Measurements from ENCODE around the gene CYB5R4.
"Not testable (repeated sequence)": the region's sequence is repeated elsewhere in the genome, so short reads cannot be mapped to it uniquely, and the experiment has no call there.

Gene CYB5R4

DNA sequence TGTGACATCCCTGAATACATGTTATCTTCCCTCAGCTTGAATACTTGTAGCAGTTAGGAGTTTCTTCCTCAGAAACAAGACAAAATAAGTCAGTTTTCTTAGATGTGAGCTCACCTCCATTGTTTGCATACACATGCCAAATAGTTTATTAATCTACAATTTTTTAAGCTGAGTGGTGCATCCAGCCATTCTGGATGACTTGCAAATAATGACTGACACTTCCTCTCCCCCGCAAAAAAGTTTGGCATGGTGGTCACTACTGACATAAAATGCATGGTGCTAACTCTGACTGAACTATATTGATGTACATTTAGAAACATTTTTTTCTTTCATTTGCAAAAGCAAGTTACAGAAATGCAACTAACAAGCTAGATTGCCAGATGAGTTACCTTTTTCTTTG is 55.5 kb downstream of the CYB5R4 start:
- DNase-seq: no peak

DNA sequence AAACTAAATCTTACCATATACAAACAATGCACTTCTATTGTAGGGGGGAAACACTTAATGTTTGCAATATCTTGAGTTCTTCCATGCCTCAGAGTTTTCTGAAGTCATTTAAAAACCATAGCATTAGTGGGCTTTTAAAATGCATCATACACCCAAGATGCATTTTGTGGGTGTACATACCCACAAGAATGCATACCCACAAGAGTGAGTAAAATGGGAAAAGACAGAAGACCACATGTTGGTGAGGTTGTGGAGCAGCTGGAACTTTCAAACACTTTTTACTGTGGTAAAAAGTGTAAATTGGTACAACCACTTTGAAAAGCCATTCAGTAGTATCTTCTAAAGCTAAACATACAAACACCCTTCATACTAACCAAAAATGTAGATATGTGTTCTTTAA is 57.5 kb downstream of the CYB5R4 start:
- peak; percentile 11 for DNase-seq

DNA sequence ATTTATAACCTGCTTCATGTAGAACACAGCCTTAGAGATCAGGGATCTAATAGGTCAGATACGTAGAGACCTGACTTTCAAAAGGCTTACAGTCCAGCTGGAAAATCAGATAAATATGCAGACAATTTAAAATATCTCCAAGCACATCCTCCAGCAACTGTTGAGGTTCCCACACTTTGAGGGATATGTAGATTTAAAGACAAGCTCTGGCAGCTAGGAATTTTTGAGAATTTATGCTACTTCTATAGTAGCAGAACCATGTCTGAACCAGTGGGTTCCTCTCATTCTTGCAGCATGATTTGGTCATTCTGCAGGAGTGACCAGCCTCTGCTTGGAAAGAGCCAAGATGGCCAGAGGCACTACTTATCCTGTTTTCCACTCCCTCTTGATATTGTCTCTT is 60.5 kb downstream of the CYB5R4 start:
- peak; percentile 17 for DNase-seq

DNA sequence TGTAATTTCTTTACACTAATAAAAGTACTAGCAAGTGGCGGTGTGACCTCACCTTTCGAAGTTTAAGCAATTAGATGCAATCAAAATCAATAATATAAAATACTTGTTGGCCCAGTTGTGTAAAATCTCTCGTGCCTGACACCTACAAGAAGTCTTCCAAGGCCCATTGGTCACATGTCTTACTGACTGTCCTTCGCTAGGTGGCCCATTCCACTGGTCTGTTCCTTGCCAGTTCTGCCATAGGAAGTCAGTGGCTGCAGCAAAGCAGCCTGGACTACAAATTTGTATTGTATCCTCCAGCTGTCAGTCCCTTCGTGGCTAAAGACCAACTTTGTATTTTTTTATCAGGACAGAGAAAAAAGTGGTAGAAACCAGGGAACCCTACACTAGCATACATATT is 61.8 kb downstream of the CYB5R4 start:
- DNase-seq: no peak

DNA sequence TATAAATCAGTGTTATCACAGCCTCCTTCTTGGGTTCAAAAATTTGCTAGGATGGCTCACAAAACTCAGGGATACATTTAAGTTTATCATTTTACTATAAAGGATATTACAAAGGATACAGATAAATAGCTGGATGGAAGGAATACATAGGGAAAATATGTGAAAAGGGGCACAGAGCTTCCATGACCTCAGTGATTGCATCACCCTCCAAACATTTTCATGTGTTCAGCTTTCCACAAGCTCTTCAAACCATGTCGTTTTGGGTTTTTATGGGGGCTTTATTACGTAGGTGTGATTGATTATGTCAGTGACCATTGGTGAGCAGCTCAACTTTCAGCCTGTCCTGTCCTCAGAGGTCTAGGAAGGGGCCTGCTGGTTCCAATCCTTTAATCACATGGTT is 68.0 kb downstream of the CYB5R4 start:
- no peak for DNase-seq

DNA sequence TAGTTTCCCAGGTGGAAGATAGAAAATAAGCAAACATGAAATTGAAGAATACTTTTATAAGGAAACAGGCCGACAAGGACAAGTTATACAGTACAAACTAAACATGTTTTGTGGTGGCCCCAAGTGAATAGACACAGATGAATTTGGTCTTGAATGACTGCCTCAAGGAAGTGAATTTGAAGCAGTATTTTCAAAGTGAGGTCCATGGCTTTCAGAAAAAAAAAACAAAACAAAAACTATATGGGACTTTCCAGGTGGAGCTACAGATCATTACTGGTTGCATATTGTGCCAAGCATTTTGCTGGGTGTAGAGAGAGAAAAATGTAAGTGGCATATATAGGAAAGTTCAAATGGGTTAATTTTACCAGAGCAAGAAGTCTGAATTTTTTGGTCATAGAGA is 68.8 kb downstream of the CYB5R4 start:
- no peak for DNase-seq

DNA sequence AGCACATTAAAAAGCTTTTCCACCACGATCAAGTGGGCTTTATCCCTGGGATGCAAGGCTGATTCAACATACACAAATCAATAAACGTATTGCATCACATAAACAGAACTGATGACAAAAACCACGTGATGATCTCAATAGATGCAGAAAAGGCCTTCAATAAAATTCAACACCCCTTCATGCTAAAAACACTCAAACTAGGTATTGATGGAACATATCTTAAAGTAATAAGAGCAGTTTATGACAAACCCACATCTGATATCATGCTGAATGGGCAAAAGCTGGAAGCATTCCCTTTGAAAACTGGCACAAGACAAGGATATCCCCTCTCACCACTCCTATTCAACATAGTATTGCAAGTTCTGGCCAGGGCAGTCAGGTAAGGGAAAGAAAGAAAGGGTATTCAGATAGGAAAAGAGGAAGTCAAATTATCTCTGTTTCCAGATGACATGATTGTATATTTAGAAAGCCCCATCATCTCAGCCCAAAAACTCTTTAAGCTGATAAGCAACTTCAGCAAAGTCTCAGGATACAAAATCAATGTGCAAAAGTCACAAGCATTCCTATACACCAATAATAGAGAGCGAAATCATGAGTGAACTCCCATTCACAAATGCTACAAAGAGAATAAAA is 86.8 kb downstream of the CYB5R4 start:
- not testable (repeated sequence) for DNase-seq

DNA sequence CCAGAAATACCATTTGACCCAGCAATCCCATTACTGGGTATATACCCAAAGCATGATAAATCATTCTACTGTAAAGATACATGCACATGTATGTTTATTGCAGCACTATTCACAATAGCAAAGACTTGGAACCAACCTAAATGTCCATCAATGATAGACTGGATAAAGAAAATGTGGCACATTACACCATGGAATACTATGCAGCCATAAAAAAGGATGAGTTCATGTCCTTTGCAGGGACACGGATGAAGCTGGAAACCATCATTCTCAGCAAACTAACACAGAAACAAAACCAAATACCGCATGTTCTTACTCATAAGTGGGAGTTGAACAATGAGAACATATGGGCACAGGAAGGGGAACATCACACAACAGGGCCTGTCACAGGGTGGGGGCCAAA is 88.5 kb downstream of the CYB5R4 start:
- not testable (repeated sequence) for DNase-seq

DNA sequence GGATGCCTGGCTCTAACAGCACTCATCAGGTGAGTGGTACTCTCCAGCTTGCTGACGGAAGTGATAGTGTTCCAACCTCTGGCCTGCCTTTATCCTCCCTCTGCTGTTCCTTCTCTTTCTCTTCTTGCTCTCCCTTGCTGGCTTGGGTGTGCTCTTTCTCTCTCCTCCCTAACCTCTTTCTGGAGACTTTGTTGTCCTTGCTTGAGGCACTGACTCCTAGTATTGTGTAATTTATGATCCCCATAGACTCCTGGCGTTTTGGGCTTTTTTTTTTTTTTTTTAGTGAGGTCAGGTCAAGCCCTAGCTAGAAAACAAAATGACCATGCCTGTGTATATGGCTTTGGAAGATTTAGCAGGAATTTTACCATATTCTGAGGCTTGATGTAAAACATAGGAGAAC is 89.4 kb downstream of the CYB5R4 start:
- DNase-seq: no peak

DNA sequence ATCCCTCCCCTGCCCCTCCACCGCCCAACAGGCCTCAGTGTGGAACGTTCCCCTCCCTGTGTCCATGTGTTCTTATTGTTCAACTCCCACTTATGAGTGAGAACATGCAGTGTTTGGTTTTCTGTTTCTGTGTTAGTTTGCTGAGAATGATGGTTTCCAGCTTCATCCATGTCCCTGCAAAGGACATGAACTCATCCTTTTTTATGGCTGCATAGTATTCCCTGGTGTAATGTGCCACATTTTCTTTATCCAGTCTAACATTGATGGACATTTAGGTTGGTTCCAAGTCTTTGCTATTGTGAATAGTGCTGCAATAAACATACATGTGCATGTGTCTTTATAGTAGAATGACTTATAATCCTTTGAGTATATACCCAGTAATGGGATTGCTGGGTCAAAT is 91.9 kb downstream of the CYB5R4 start:
- not testable (repeated sequence) for DNase-seq

DNA sequence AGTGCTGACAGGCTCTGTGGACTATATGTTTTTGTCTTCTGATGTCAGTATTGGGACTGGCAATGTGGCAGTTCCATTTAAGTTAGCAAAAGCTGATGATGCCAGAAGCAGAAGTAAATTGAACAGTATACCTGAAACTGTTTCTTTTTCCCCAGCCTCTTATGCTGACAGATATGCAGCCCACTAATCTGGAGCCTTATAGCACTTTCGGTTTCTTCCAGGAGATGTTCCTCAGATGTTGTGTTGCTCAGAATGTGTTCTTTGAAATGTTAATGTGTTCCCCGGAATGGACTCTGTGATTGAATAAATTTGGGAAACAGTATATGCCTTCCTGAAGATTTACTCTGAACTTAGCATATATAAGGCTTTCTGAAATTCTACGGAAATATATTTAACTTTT is 93.3 kb downstream of the CYB5R4 start:
- no peak for DNase-seq

DNA sequence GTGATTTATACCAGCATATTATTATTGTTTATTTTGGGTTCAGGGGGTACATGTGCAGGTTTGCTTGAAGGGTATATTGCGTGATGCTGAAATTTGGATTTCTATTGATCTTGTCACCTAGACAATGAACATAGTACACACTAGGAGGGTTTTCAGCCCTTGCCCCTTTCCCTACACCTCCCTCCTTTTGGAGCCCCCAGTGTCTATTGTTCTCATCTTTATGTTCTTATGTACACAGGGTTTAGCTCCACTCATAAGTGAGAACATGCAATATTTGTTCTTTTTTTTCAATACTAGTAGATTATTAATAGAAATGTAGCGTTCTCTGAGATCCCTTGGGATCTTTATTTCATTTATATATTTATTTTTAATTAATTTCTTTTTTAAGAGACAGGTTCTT is 94.9 kb downstream of the CYB5R4 start:
- no peak for DNase-seq

DNA sequence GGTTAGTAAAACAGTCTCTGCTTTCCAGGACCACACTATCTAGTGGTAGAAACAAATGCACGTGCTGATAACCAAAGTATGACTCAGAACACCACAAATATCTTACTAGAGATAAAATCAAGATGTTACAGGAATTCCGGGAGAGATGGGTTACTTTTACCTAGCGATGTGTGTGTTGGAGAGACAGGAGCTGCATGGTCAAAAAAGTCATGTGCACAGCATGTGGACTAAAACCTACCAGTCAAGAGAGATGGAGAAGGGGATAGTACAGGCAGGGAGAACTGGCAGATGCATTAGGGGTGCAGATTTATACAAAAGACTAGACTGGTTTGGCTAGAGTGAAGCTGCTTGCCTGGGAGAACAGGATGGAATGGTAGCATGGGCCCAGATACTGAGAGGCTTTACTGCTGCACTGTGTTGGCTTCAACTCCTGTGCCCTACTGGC is 98.8 kb downstream of the CYB5R4 start:
- DNase-seq: no peak

DNA sequence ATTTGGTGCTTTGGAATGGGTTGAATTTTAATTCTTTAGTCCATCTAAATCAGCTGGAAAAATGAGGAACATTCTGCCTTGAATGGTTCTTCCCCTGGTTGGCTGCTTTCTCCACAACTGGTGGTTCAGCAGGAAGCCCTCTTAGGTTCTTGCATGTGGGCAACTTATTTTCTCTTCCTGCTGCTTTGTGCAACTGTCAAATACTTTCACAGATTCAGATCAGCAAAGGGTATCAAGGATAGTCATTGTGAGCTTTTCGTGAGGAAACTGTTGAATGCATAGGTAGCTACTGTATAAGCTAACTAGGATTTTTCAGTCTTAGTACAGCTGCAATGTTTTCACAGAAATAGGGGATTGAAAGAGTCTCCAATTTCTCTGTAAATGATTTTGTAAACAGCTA is 101.2 kb downstream of the CYB5R4 start:
- no peak for DNase-seq

DNA sequence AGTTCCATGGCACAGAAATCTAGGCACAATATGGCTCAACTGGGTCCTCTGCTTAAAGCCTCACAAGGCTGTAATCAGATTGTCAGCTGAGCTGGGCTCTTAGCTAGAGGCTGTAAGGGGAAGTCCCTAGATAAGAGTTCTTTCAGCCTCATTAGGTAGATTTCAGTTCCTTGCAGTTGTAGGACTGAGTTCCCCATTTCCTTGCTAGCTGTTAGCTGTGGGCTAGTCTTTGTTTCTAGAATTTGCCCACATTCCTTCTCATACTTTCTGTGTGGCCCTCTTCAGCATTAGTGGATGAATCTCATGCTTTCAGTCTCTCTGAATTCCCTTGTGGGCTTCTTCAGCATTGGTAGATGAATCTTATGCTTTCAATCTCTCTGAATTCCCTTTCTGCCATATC is 103.1 kb downstream of the CYB5R4 start:
- DNase-seq: no peak

DNA sequence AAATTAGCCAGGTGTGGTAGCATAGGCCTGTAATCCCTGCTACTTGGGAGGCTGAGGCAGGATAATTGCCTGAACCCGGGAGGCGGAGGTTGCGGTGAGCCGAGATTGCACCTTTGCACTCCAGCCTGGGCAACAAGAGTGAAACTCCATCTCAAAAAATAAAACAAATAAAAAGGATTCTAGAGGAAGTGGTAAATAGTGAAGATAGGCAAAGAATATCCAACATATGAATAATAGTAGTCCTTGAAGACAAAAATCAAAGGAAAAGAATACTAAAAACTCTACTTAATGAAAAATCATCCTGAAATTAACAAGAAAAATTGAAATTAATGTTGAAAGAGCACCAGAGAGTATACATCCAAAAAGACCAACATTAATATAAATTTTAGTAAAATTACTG is 107.0 kb downstream of the CYB5R4 start:
- DNase-seq: no peak

DNA sequence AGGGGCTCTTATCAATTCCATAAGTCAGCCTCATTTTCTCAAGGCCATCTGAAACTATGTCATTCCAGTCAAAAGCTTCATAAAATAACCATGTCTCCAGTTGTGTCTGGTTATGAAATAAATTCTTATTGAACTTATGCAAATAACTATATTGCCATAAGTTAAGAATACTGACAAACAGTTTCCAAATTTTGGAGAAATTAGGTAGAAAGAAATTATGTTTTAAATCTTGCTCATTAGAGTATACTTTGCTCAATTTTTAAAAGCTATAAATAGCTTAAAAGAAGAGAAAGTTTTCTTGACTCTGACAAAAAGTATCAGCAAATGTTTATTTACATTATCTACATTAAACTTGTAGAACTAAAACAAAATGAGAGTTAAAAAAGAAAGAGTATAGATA is 111.1 kb downstream of the CYB5R4 start:
- no peak for DNase-seq

DNA sequence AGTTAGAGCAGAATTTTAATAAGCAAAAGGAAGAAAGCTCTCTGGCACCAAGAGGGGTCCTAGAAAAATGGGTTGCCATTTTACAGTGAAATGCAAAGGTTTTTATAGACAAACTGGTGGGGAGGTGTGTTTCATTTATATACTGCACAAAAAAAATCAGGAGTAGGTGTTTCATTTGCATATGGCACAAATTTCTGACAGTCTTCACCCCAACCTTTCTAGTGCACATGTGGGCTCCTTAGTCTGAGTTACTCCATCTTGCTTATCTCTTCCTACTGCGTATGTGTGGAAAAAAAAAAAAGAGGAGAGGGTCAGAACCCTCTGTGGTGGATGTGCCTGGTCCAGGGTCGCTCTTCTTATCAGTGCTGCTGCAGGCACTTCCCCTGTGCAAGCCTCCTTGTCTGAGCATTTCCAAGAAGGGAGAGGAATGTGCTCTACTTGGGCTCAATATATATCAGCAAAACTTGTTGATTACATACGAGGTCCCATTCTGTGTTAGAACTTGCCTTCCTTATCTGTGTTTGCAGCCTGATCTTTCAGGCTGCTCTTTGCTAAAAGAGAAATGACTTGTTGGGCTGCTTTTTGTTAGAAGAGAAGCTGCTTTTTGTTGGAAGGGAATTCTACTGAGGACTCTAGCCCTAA is 115.0 kb downstream of the CYB5R4 start:
- DNase-seq: no peak

DNA sequence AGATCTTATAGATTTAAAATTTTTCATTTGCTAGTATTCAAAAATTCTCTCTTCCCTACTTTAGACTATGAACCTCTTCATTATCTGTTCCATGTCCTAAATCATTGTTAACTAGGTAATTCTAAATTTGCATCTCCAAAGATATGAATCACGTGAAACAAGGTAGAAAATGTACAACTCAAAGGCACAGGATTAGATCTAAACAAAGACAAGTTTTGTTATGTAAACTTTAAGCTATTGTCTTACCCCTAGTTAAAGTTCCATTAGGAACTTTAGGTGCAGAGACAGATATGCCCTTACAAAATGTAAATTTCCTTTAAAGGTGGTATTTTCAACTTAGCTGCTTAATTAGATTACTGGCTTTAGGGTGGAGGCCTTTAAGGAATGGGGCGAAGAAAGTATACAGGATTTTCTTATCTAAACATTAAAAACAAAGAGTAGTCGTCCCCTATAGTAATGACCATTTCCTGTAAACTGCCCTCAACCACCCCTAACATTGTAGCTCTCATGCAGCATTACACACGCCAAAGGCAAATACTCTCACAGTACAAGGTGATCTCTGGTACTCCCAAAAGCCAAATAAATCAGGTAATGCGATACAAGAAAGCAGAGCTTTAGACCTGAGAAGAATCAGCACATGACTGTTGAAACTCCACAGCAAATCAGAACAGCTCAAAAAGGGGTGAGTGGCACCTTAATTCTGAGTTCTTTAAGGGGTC is 116.7 kb downstream of the CYB5R4 start:
- DNase-seq: no peak

DNA sequence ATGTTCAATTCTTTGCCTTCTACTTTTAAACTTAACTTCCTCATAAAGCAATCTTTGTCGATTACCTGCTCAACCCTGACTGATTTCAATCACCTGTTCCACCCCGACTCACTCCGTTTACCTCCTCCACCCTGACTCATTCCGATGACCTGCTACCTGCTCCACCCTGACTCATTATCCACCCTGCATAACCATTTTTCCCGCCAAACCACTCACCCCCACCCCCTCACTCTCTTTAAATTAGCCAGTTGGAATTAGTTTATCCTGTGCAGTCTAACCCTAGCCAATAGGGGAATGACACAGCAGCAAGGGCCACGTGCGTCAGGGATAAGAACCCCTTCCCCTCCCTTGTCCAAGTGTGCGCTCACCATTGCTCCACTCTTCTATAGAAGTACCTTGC is 117.4 kb downstream of the CYB5R4 start:
- no peak for DNase-seq

DNA sequence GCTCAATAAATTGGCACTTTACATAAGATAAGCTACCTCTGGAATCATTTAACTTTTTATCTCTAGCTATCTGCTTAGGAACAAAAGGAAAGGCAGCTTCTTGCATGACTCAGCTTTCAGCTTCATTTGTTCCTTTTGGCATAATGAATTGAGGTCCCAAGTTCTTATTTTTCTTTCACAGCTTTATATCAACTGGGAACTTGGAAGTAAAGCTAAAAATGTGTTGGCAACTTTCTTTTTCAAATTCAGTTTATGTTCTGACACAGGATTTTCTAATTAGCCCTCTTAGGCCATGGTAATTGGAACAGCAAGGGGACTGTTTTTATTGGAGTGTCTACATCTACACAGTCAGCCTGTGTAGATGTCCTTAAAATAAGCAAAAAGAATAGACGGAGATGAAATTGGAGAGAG is 118.8 kb downstream of the CYB5R4 start:
- no peak for DNase-seq

DNA sequence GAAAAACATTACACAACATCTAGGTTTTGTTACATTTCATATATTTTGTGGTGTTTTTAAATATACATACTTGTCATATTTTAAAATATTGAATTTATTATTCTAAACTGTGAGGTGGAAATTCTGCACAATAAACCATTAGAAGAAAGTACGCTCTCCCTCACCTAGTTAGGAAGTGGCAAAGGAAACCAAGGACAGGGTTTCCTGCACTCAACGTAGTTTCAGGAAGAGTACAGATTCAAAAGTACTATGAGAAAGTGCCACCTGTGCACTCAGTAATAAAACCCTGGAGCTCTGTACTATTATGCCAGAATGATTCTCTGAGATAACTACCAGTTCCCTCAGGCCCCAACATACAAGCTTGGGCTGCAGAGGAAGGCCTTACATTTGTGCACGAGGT is 119.5 kb downstream of the CYB5R4 start:
- no peak for DNase-seq

DNA sequence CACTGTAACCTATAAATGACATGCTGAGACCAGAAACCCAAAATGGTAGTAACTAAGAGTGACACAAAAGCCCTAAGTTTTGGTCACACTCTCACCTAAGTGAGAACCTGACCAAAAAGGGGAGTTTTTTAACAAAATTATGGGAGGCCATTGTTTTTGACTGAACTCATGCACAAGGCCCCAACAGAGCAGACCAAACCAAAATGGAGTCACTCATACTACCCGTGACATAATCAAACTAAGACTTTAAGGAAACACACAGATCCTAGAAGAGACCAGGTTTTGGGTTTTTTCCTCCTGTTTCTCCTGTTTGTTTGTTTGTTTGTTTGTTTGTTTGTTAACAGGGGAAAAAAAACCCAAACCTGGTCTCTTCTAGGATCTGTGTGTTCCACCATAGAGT is 124.9 kb downstream of the CYB5R4 start:
- DNase-seq: no peak

DNA sequence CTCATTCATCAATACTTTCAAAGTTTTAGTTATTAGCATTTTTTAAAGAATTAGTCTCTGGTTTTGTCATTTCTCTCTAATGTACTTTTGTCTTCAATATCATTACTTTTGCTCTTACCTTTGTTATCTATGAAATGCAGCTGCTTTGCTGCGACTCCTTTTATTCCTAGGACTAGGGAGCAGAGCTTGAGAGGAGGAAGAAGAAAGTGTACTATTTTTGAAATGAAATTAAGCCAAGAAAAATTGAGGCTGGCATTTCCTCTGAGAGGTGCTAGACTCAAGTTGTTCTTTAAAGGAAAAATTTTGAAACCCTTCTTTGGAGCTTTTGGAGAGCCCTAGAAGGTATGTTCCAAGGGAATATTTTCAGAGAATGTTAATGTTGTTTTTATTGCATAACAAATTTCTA is 125.8 kb downstream of the CYB5R4 start:
- no peak for DNase-seq

All from fibroblast of skin of scalp (primary cell).